HG03378 (cell line): ENCODE data around the gene CHFR.
"Not testable (repeated sequence)": the region's sequence is repeated elsewhere in the genome, so short reads cannot be mapped to it uniquely, and the experiment has no call there.

Source experiments
- ATAC-seq: cut with Tn5 transposase; IDR thresholded peaks from one replicate; pipeline ENCODE4 v1.9.1; 2021; ENCODE audit warnings: mild to moderate bottlenecking, moderate library complexity; ENCODE audit not compliant: unreplicated experiment

The CHFR gene

DNA sequence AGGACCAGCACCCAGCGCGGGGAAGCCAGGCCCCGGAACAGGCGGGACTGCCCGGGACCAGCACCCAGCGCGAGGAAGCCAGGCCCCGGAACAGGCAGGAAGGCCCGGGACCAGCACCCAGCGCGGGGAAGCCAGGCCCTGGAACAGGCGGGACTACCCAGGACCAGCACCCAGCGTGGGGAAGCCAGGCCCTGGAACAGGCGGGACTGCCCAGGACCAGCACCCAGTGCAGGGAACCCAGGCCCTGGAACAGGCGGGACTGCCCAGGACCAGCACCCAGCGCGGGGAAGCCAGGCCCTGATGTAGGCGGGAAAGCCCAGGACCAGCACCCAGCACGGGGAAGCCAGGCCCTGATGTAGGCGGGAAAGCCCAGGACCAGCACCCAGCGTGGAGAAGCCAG, 12.8 kb downstream of the CHFR start:
- ATAC-seq, result not testable (repeated sequence)

DNA sequence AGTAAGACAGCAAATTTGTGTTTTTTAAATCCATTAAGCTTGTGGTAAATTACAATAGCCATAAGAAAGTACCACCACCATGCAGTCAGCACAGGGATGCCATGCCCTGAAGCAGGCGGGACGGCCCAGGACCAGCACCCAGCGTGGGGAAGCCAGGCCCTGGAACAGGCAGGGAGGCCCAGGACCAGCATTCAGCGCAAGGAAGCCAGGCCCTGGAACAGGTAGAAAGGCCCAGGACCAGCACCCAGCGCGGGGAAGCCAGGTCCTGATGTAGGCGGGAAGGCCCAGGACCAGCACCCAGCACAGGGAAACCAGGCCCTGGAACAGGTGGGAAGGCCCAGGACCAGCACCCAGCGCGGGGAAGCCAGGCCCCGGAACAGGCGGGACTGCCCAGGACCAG, 13.2 kb downstream of the CHFR start:
- no peak for ATAC-seq

DNA sequence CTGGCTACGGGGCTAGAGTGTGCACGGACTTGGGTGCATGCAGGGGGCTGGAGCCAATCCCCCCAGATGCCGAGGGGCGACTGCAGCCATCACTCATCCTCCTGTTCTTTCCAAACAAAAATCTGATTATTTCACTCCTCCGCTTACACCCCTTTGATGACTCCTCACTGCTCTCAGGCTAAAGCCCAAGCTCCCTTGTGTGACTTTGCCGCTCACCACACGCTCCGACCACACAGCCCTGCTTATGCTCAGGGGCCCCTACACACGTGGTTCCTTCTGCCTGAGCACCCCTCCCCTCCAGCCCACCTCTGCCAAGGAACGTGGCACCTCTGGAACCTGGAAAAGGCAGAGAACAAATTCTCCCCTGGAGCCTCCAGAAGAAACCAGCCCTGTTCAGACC, 13.7 kb downstream of the CHFR start:
- ATAC-seq, result no peak

DNA sequence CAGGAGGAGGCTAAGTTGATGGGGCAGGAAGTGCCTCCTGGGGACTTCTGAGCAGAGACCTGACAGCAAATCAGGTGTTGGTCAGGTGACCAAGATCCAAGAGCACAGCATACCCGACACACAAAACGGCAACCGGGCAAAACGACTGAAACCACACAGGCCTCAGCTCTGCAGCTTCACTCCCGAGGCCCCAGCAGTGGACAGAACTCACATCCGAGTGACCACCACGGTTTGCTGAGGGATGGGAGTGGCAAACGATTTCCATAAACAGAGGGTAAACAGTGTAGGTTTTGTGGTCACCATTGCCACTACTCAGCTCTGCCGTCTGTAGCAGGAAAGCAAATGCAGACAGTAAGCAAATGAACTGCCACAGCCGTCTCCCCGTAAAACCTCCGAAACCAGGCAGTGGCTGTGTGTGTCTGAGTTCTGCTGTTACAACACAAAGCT, 14.4 kb downstream of the CHFR start:
- no peak for ATAC-seq

DNA sequence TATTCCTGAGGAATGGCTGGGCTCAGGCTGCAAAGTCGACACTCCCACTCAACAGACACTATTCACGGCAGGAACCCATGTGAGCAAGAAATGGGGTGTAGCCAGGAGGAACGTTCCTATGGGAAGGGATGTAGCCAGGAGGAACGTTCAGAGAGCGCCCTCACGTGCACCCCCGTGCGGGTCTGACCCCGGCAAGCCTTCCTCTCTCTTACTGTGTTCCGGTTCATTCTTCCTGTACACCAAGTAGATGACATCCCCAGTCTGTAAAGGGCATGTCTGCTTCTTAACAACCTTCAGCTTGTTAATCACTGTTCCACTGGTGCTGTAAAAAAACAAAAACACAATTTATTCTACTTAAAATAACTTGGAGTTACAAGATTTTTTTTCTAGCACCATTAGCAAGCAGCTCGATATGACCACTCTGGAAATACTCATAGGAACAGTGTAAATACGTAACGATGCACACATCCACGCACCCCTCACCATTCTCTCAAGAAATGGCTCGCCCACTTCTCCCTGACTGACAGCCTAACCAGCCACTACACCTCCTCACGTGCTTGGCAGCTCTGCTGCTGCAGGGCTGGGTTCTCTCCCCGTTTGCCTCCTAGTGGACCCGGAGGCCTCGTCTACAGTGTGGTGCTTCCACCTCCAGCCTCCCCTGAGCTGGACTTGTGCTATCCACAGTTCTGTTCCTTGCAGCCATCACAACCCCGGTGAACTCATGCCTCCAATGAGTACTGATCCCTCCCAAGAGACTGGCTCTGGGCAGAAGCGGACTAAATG, 15.1 kb downstream of the CHFR start:
- no peak for ATAC-seq

DNA sequence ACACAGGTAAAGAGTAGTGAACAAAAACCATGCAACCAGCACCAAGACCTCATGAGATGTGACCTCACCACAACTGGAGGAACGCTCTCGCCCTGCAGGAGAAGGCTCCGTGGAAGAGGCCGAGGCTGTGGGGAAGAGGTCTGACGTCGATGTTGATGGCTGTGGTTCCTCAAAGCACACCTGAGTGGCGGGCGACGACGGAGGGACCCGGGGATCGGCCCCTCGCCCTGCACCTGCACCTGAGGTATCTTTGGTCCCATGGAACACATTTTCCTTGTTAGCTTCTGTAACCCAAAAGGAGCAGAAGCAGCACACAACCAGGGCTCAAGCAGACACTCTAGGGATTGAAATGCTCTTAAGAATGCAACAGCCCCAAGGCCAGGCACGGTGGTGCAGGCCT, 17.9 kb downstream of the CHFR start:
- ATAC-seq, result no peak

DNA sequence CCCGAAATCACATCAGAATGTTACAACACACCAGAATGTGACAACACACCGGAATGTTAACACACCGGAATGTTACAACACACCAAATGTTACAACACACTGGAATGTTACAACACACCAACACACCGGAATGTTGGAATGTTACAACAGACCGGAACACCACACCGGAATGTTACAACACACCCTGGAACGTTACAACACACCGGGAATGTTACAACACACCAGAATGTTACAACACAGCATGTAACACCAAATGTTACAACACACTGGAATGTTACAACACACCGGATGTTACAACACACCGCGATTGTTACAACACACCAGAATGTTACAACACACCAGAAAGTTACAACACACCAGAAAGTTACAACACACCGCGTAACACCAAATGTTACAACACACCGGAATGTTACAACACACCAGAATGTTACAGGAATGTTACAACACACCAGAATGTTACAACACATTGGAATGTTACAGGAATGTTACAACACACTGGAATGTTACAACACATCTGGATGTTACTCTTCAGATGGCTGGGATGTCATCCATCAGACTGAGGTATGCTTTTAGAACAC, 21.1 kb downstream of the CHFR start:
- ATAC-seq, result no peak

DNA sequence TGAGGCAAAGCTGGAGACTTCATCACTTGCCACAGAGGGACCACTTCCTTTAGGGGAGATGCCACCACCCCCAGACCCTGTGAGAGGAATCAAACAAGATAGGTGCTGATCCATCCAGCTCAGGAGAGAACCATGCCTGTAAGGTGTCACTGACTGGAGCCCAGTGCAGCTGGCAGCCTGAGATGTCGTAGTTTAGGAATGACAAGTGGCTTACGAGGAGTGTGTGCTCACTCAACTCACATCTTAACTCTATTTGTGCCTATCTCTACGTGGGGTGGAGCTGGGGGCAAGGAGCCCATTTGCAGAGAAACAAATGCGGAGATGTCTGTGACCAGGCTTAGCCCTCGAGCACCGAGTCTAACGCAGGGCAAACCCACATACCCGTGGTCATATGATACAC, 25.8 kb downstream of the CHFR start:
- ATAC-seq, result no peak

DNA sequence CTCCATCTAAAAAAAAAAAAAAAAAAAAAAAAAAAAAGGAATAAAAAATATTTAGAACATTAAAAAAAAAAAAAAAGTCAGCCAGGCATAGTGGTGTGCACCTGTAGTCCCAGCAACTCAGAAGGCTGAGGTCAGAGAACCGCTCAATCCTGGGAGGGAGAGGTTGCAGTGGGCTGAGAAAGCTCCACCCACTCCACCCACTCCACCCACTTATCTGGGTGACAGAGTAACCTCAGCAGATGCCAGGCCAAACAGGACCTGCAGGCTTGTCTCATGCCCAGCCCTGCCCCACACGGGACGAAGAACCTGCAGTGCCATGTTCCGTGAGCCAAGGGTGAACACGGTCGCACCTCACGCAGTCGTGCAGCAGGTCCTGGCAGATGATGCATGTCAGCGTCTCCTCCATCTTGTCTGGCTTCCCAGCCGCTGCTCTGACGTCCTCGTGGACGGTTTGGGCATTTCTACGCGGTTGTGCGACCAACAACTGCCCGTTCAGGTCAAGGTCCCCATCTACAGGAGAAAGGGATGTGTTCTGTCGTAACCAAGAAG, 28.6 kb downstream of the CHFR start:
- no peak for ATAC-seq

DNA sequence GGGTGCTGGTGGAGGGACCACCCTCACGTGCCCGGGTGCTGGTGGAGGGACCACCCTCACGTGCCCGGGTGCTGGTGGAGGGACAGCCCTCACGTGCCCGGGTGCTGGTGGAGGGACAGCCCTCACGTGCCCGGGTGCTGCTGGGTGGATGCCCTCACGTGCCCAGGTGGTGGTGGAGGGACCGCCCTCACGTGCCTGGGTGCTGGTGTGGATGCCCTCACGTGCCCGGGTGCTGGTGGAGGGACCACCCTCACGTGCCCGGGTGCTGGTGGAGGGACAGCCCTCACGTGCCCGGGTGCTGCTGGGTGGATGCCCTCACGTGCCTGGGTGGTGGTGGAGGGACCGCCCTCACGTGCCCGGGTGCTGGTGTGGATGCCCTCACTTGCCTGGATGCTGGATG, 30.4 kb downstream of the CHFR start:
- ATAC-seq, result not testable (repeated sequence)

DNA sequence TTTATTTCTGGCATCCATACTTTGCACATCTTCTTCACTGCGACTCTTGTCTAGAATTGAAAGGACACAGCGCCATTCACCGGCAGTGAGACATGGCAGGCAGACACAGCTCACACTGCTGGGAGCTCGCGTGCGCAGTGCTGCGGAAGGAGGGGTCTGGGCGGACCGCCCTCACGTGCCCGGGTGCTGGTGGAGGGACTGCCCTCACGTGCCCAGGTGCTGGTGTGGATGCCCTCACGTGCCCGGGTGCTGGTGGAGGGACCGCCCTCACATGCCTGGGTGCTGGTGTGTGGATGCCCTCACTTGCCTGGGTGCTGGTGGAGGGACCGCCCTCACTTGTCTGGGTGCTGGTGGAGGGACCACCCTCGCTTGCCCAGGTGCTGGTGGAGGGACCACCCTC, 30.8 kb downstream of the CHFR start:
- no peak for ATAC-seq

DNA sequence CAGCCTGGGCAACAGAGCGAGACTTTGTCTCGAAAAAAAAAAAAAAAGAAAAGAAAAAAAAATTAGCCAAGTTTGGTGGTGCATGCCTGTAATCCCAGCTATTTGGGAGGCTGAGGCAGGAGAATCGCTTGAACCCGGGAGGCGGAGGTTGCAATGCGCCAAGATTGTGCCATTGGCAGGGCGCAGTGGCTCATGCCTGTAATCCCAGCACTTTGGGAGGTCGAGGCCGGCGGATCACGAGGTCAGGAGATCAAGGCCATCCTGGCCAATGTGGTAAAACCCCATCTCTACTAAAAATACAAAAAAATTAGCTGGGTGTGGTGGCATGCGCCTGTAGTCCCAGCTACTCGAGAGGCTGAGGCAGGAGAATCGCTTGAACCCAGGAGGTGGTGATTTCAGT, 32.2 kb downstream of the CHFR start:
- not testable (repeated sequence) for ATAC-seq

DNA sequence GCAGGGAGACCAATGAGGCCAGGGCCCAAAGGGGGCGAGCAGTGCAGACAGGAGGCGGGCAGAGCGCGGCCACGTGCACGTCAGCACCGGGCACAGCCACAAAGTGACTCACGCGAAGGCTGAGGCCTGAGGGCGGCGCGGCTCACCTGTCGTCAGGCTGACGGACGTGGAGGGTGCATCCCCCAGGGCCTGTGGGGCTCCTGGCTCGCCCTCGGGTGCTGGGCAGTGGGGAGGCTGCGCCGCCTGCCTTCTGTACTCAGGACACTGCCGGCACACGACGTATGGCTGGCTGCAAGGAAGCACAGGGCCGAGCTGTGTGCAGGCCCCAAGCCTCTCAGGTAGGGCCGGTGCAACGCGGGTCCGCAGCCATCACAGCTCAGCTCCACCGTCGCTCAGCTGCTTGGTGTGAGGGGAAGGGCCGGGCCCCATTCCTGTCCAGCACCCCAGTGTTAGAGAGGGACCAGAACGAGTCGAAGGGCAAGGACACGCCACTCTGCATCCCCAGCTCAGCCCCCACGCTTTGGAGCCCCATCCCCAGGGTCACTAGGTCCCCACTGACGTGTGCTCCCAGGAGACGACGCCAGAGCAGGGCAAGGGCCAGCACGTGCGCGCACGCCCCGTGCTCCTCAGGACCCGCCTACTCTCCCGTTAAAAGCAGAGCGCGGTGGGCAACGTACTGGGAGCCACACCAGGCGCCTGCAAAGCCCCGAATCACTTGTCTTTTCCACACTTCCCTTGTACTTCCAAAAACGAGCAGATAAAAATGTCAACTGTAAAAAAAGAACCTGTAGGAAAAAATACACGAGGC, 33.9 kb downstream of the CHFR start:
- no peak for ATAC-seq

DNA sequence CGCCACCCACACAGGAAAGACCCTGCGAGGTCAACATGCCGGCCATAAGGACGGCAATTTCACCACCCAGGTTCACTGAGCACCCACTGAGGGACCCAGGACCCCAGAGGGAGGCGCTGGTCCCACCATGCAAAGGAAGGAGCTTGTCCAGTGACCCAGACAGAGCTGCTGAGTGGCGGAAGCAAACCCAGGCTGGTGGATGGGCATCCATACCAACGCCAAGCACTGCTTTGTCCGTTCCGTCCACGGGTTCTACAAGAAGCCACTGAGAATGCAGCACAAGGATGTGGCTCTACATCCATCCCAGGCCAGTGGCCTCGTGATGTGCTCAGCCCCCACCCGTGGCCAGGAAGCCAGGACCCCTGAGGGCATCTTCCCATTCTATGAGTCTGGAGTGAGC, 34.9 kb downstream of the CHFR start:
- ATAC-seq, result no peak

DNA sequence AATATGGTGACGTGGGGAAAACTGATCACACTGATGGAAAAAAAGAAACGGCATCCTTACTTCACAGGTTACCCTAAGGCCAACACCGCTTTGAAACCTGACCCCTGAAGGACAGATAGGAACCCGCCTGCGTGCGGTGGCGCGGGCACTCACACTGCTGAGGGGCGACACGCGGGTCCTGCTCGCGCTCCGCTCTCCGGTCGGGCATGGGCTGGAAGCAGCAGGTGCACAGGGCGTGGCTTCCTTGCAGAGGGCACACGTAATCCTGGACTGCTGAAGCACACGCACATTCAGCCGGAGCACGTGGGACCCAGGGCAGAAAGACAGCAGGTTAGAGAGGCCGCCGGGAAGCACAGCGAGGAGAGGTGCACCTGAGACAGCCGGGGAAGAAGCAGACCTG, 35.9 kb downstream of the CHFR start:
- no peak for ATAC-seq

DNA sequence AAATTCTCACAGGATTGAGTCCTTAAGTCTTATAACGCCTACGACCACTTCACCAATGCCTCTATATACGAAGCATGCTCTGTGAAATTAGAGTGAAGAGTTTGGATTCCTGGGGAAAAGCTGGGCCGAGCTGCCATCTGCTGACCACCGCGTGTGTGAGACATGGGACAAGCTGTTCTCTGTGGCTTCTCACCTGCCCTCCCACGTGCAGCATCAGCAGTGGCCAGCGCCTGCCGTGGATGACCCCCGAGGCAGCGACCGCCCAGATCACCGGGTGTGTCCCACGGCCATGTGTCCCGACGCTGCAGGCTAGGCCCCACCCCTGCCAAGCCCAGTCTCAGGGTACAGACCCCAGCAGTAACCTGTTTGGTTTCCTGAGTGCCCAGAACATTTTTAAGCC, 37.1 kb downstream of the CHFR start:
- no peak for ATAC-seq

DNA sequence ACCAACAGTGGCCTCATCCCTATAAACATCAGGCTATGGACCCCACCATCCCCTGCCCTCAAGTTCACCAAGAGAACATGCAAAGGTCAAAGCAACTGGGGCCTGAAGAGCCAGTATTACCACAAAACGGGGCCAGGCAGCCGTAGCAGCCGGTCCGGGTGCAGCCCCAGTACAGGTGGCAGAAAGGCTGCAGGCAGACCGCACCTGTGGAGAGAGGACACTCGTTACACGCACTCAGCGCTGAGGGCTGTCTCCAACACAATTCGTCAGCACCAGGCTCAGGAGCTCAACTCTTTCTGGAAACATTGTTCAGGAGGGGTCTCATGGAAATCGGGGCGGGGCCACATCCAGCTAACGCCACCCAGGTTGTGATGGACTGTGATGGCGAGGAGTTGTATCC, 38.9 kb downstream of the CHFR start:
- no peak for ATAC-seq

DNA sequence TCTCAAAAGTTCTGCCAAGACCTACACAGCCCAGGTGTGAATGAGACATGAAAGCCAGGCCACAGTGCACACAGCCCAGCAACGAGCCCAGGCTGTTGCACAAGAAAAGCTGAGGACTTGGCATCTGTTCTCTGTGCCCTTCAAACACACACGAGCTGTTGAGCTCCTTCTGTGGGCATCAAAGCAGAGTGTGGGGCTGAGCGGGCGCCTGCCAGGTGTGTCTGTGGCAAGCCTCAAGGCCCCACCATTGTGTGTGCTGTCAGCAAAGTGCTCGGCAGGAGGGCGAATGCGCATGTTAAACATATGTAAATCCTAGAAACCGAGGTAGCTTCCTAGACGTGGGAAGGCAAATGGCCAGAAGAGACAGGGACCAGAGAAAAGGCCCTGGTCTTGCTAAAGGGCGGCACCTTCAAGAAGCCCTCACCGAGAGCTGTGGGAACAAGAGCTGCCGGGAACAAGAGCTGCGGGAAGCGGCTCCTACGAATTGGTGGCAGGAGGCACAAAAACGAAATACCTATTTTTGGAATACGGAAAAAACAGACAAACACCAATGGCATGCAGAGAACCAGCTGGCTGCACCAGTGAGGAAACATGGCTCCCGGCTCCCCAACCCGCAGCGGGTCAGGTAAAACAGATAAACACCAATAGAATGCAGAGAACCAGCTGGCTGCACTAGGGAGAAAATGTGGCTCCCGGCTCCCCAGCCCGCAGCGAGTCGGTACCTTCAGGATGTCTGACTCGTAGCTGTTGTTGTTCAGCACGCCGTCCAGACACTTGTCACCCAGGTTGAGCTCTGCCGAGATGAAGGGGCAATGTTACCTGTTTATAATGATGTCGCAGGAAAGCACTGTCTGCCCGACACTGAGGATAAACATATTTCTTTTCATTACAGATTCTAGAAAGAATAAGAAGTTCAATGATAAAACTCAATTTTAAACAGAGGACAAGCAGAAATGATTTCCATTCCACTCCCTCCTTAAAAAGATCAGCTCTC, 39.7 kb downstream of the CHFR start:
- no peak for ATAC-seq

DNA sequence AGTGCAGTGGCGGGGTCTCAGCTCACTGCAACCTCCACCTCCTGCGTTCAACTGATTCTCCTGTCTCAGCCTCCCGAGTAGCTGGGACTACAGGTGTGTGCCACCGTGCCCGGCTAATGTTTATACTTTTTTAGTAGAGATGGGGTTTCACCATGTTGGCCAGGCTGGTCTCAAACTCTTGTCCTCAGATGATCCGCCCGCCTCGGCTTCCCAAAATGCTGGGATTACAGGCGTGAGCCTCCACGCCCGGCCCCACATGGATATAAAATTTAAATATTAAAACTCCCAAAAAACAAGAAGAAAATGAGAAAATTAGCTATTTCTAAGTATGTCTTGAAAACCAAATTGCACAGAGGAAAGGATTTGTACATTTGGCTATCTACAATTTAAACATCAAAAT, 42.7 kb downstream of the CHFR start:
- ATAC-seq, result not testable (repeated sequence)

DNA sequence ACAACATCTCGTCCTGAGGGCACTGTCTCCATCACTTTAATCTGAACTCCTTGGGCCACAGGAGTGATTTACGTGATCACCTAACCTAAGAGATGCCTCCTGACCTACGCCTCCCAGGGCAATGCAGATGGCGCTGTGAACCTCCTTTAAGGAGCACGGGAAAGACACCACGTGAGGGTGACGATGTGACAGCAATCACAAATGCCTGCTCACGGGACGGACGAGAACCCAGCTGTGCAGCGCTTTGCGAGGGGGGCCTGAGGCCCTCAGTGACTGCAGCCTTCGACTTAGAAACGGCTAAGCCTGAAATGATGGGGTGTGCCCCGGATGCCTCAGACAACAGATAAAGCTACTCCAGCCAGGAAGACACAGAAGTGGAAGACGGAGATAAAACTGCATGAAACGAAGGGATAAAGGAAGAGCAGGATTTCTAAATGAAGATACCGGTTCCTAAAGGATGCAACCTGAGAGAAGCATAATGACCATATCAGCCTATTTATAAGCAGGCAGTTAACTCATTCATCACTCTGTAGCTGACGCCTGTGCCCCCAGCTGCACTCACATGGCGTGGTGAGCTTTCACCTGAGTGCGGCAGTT, 44.9 kb downstream of the CHFR start:
- no peak for ATAC-seq
